ENCODE results near the gene TRIOBP.
A peak's percentile ranks its signal among the peaks of the same experiment; 100 is the strongest.
"Not testable (repeated sequence)": the region's sequence is repeated elsewhere in the genome, so short reads cannot be mapped to it uniquely, and the experiment has no call there.

Gene TRIOBP

DNA sequence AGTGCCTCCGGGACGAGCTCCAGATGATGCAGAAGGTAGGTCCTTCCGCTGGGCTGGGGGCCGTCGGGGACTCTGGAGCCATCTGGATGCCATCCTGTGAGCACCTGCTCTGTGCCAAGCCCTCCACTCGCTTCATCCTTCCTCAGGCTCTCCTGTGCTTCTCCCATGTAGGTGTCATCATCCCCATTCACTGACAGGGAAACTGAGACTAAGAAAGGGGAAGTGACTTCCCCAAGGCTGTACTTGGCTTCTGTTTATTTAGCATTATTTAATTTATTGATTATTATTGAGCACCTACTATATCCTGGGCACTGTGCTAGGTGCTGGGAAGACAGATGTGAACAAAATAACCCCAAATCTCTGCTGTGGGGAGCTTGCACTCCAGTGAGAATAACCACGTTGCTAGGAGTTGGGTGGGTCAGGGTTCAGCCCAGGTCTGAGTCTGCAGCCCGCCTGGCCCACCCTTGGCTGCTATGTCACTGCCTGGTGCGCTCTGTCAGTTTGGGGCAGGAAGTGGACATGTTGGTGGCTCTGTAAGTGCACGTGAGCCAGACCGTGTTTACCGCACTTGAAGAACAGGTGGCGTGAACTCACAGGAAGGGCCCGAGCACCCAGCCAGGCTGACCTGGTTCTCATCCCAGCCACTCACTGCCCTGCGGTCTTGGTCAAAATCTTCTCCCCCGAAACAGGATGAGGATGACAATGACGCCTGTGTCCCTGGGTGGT is 75.0 kb downstream of the TRIOBP start:
- FAIRE-seq (no peak), DNase-seq (ENCODE audit: insufficient read length, low spot score) (no peak)

DNA sequence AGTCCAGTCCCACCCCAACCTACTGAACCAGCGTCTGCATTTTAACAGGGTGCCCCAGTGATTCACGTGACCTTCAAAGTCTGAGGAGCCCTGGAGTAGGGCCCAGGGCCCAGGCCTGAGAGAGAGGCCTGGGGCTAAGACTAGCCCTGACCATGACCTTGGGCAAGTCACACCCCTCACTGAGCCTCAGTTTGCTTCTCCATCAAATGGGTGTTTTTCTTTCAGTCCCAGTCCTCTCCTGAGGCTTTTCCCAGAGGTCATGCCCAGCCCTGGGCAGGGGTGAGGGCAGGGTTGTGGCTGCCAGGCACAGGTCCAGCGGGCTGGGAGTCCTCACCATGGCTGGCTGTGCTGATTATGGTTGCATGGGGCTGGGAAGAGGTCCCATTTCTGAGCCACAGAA is 77.9 kb downstream of the TRIOBP start:
- FAIRE-seq = no peak
- DNase-seq (ENCODE audit: insufficient read length, low spot score) = no peak

DNA sequence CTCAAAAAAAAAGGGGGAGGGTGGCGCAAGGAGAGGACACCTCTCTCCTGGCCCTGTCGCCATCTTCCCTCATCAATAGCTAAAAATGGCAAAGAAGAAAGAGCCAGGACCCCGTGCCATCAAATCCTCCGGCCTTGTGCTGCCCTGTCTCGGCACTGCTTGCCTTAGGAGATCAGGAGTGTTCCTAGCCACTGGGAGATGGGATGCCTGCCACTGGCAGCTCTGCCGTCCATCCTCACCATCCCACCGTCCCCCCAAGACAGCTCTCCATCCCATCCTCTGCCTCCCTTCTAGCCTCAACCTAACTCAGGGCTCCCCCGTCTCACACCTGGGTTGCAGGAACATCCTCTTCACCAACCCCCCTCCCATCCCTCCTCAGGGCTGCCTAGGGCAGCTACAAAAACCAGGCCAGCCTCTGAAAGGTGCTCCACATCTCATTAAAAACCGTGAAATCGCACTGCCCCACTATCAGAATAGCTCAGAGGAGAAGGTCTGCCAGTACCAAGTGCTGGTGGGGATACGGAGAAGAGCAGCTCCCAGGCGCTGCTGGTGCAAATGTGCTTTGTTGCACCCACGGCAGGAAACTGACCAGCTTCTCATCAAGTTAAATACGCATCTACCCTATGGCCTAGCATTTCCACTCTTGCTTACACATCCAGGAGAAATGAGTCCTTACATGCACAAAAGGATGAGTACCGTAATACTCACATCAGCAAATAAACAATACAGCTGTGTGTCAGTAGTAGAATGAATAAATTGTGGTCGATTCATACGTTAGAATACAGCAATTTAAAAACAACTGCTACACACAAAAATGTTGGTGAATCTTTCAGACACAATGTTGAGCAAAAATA is 79.2 kb downstream of the TRIOBP start:
- DNase-seq (ENCODE audit: insufficient read length, low spot score) (no peak), FAIRE-seq (no peak)

DNA sequence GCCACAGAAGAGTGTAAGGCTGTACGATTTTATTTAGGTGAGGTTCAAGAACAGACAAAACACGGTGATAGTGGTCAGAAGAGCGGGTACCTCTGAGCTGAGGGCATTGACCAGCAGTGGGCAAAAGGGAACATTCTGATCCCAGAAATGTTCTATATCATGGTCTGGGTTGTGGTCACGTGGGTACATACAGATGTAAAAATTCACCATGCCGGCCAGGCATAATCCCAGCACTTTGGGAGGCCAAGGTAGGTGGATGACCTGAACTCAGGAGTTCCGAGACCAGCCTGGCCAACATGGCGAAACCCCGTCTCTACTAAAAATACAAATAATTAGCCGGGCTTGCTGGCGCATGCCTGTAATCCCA is 79.8 kb downstream of the TRIOBP start:
- FAIRE-seq = no peak
- DNase-seq (ENCODE audit: insufficient read length, low spot score) = no peak

DNA sequence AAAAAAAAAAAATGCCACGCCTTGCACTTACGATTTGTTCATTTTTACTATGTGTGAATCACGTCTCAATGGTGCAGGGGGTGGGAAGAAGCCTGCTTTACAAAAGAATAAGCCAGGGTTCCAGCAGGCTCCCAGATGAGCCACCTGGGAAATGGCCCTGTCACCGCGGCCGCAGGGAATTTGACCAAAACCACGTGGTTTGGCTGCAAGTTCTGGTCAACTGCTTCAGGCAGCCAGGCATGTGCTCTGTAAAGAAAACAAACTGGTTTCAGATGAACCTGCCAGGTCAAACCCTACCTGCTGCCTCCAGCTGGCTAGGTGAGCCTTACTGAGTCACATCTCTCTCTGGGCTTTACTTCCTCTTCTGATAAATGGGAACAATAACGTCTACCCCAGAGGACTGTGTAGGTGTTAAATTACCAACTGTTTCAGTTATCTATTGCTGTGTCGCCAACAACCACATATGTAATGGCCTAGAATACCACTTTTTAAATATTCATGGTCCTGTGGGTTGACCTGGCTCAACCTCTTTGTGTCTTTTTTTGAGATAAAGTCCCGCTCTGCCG is 80.4 kb downstream of the TRIOBP start:
- no peak for DNase-seq (ENCODE audit: insufficient read length, low spot score)
- no peak for FAIRE-seq

DNA sequence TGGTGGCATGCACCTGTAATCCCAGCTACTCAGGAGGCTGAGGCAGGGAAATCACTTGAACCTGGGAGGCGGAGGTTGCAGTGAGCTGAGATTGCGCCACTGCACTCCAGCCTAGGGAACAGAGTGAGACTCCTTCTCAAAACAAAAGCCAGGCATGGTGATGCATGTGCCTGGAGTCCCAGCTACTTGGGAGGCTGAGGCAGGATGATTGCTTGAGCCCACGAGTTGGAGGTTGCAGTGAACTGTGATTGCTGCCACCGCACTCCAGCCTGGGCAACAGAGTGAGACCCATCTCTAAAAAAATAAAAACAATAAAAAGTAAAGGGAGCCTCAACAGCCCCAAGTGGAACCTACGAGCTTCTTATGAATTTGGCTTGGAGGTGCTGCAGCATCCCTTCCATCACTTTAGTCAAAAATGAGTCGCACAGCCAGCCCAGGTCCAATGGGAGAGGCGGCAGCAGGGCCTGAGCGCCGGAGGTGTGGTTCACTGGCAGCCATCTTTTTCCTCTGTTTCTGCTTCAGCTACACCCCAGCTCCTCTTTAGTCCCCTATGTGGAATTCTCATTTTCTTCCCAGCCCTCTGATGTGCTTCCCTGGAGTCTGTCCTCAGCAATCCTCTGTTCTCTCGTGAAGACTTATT is 81.6 kb downstream of the TRIOBP start:
- DNase-seq (ENCODE audit: insufficient read length, low spot score) (no peak), FAIRE-seq (no peak)

DNA sequence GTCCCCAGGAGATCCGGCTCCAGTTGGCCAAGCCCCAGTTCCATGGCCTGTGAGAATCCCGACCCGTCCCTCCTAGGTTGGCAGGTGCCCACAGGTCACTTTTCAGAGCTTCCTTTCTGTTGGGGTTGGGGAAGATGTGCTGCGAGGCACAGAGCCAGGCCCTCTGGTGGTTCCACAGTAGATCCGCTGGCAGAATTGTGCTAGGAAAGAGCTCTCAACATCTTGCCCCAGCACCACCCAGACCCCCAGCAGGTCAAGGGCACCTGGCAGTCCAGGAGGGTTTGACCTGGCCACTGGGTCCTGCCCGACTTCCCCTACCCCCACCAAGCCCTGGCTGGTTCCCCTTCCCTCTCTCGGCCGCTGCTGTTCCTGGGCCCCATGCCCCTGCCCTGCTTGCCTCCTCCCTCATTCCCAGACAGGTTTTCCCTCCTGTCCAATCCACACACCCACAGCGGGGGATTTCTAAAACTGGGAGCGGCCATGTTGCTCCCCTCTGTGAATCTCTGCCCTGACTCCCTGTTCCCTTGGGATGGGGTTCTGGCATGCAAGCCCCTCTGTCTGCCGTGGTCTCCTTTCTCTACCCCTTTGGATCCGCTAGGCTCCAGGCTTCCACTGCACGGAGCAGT is 84.7 kb downstream of the TRIOBP start:
- no peak for FAIRE-seq
- no peak for DNase-seq (ENCODE audit: insufficient read length, low spot score)

DNA sequence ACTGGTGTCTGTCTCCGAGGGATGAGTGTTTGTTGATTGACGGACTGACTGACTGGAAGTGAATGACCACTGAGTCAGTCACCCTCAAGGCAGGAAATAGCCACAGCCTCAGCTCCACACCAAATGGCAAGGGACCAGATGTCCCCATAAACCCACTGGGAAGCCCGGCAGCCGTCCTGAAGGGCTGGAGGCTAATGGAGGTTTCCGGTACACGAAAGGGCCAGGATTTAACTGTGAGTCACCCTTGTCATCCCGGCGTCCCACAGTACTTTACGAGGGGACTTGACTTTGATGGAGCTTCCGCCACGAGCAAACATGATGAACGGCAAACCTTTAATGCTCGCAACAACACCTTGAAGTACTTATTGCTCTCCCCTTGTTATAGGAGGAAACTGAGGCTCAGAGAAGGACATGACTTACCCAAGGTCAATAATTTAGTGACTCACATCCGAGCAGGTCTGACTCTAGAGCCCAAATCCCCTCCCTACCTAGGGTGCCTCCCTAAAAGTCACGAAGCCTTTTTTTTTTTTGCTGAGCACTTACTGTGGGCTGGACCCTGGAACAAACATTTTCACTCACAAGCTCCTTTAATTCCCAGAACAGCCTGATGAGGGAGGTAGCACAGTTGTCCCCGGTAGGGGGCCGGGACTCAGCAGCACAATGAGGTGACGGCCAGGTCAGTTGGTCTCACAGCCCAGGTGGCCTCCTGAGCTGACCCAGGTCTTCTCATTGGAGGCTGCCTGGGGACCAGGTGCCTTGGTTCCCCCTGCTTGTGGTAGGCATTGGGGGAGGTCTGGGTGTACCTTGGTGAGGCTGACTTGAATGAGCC is 85.7 kb downstream of the TRIOBP start:
- peak; percentile 41 for DNase-seq (ENCODE audit: insufficient read length, low spot score)
- no peak for FAIRE-seq

DNA sequence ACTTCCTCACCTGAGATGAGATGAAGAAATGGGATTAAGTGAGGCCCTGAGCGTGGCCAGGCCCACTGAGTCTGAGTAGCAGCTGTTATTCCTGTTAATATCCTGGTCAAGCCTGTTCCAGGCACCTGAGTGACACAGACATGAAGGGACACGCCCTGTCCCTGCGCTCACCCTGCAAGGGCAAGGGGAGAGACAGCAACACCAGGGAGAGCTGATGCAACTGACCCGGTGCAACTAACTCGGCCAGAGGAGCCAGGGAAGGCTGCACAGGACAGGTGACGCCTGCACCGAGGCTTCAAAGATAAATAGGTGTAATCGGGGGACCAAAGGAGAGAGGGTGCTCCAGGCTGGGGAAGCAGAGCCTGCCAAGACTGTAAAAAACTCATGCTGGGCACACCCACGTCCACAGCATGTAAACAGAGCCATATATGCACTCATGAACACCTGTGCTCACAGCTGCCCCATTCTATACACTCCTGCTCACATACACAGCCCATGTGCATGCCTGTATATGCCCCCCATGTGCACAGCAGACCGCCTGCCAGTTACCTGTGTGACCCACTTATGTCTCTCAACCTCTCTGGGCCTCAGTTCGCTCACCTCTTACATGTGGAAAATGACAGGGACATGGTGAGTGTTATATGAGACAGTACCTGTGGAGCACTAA is 88.1 kb downstream of the TRIOBP start:
- DNase-seq (ENCODE audit: insufficient read length, low spot score) = no peak
- no peak for FAIRE-seq

DNA sequence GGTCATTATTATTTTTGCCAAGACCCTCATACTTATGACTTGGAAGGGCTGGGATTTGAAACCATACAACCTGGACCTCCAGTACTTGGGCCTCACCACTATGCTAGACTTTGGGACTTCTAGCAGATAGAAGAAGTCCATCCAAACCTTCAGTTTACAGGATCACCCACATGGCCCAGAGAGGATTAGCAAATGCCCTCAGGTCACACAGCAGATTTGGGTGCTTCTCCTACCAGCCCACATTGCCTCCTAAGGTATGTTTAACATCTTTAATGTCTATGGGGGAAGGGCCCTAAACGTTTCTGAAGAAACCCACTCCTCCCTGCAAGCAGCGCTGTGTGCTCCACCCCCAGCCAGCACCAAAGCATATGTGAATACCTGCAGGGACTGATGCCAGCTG is 93.4 kb downstream of the TRIOBP start:
- DNase-seq (ENCODE audit: insufficient read length, low spot score) (no peak), FAIRE-seq (no peak)

DNA sequence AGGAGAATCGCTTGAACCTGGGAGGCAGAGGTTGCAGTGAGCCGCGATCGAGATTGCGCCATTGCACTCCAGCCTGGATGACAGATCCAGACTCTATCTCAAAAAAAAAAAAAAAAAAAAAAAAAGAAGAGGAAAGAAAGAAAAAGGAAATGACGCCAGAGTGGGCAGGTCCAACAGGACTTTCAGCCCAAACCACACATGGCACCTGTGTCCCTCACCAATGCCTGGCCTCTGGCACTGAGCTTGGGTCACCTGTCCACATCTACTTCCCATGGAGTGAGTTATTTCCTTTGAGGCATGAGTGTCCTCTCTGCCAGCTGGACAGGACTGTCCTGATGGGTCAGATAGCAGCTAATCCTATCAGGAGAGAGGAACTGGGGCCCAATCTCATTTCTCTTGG is 95.6 kb downstream of the TRIOBP start:
- FAIRE-seq (no peak), DNase-seq (ENCODE audit: insufficient read length, low spot score) (no peak)

DNA sequence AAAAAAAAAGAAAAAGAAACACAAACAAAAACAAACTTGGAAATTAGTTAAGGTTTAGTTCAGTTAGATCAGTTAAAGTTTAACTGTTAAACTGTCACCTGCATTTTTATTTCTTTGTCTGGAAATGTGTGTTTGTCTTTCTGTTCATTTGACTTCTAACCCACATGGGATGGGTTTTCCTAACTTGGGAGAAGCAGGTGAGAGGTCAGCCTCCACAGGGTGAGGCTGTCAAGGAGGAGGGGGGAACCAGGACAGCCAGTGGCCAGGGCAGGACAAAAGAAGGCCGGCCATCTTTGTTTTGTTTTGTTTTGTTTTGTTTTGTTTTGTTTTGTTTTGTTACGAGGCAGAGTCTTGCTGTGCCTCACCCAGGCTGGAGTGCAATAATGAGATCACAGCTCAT is 97.5 kb downstream of the TRIOBP start:
- DNase-seq (ENCODE audit: insufficient read length, low spot score) = no peak
- FAIRE-seq = no peak

DNA sequence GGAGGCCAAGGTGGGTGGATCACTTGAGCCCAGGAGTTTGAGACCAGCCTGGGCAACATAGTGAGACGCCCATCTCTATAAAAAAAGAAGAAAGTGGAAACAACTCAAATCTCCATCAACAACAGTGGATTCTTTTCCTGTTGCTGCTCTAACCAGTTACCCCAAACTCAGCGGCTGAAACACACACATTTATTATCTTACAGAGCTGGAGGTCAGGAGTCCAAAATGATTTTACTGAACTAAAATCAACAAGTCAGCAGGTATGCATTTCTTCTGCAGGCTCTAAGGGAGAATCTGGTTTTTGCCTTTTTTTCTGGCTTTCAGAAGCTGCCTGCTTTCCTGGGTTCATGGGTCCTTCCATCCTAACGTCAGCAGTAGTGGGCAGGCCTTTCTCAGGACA is 99.2 kb downstream of the TRIOBP start:
- no peak for DNase-seq (ENCODE audit: insufficient read length, low spot score)
- FAIRE-seq = no peak

DNA sequence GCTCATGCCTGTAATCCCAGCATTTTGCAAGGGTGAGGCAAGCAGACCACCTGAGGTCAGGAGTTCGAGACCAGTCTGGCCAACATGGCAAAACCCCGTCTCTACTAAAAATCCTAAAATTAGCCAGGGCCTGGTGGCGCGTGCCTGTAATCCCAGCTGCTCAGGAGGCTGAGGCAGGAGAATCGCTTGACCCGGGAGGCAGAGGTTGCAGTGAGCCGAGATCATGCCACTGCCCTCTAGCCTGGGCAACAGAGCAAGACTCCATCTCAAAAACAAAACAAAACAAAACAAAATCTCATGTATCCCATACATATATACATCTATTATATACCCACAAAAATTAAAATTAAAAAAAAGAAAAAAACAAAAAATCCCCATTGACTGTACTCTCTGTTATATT is 100.4 kb downstream of the TRIOBP start:
- not testable (repeated sequence) for DNase-seq (ENCODE audit: insufficient read length, low spot score); FAIRE-seq

DNA sequence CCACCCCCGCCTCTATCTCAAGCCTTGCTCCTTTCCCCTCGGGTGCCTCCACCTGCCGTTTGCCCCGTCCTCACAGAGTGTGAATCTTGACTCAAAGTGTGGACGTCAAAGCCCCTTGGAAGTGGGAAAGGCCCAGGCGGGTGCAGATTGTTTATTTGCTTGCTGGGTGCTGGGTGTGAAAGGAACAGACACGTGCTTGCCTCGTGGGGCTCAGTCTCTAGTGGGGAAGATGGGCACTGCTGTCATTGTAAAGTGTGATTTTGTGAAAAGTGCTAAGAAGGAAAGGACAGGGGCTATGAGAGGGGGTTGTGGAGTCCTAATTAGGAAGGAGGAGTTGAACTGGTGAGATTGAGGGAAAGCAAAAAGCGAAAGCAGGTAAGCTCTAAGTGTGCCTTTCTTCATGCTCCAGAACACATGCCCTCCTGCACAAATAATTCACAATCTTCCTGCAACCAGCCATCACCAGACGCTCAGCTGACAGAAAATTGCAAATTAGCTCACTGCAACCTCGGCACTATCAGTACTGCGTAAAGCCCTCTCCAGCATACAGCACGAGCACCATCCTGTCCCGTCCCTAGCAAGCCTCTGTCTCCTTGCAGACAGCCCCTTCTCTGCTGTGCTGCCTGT is 101.1 kb downstream of the TRIOBP start:
- DNase-seq (ENCODE audit: insufficient read length, low spot score) (no peak), FAIRE-seq (no peak)

DNA sequence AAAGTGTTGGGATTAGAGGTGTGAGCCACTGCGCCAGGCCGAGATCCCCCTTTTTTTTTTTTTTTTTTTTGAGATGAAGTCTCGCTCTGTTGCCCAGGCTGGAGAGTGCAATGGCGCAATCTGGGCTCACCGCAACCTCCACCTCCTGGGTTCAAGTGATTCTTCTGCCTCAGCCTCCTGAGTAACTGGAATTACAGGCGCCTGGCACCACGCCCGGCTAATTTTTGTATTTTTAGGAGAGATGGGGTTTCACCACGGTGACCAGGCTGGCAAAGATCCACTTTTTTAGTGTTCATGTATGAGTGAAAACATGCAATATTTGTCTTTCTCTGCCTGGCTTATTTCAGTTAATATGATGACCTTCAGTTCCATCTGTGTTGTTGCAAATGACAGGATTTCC is 103.1 kb downstream of the TRIOBP start:
- not testable (repeated sequence) for FAIRE-seq; DNase-seq (ENCODE audit: insufficient read length, low spot score)

DNA sequence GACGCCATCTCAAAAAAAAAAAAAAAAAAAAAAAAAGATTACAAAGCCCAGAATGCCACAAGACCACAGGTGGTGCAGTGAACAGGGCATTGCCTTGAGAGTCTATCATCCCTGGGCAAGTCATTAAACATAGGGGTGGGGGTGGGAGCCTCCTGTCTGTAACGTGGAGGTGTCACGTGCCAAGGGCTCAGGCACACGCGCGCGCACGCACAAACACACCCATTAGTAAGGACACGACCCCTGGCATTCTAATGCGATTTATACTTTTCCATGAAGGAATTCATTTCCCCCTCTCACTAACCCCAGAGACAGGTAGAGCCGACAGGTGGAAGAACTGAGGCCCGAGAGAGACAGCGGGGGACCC is 105.1 kb downstream of the TRIOBP start:
- FAIRE-seq = no peak
- DNase-seq (ENCODE audit: insufficient read length, low spot score) = no peak

DNA sequence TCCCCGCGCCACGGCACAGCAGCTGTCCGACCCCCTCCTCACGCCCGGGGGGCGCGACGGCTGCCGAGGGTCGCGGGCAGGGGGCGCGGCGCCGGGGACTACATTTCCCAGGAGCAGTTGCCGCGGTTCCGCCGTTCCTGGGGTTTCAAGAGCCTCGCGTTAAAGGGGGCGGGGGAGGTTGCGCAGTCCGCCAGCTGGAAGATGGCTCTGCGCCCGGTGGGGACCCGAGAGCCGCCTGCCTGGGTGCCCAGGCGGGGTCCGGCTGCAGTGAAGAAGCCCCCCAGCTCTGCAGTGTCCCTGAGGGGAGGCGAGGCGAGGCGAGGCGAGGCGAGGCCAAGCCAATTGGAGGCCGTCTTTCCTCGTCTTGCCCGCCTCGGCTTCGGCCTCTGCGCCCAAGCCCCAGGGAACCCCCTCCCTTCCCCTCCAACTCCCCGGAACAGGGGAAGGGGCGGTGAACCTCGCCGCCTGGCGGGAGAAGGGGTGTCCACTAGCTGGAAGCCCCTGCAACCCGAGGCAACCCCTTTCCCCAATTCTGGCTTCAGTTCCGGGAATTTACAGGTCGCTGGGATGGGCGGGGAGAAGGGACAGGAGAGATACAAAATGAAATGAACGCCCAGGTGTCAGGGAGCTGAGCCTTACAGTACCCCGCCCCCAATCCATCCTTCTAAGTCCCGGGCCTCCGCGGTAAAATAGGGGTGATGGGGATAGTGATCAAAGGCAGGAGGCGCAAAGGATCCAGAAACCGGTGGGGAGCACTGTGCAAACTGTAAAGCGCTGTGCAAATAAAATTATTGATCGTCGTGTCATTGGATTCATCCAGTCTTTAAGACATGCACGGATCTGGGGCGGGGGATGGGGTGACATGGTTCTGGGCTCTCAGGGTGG is 105.7 kb downstream of the TRIOBP start:
- no peak for DNase-seq (ENCODE audit: insufficient read length, low spot score)
- peak; percentile 9 for FAIRE-seq
